ENCODE results near the gene MED12L.

MED12L gene

DNA sequence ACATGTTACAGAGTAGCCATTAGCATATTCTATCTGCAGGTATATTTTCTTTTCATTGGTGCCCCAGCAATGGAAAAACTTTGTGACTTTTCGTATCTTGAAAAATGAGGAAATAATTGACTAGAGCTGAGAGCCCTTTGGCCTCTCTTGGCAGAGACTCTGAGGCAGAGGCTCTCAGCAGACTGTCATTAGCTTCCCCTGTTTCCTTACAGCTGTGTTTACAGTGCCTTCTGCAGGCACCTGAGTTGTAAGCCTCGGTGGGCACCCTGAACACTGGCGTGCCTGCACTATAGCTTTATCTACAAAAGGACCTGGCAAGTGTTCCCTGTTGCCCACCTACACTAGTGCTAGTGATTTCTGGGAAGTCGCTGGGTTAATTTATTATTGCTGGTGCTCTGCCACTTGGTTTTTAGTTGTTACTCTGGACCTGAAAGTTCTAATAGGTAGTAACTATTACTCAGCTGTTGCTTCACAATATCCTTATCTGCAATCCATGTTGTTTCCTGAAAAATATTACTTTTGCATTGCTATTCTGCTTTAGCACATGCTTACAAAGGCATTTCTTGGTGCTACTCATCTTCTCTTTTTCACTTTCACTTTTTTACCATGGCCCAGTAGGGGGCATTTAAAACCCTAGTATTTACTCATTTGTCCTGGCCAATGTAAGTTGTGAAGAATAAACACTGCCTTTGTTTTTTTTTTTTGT, 125.4 kb downstream of the MED12L start:
- TF ChIP-seq, protein P1, sequence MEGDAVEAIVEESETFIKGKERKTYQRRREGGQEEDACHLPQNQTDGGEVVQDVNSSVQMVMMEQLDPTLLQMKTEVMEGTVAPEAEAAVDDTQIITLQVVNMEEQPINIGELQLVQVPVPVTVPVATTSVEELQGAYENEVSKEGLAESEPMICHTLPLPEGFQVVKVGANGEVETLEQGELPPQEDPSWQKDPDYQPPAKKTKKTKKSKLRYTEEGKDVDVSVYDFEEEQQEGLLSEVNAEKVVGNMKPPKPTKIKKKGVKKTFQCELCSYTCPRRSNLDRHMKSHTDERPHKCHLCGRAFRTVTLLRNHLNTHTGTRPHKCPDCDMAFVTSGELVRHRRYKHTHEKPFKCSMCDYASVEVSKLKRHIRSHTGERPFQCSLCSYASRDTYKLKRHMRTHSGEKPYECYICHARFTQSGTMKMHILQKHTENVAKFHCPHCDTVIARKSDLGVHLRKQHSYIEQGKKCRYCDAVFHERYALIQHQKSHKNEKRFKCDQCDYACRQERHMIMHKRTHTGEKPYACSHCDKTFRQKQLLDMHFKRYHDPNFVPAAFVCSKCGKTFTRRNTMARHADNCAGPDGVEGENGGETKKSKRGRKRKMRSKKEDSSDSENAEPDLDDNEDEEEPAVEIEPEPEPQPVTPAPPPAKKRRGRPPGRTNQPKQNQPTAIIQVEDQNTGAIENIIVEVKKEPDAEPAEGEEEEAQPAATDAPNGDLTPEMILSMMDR (IDR thresholded peaks at IDR 0.05; ENCODE audit: low read depth, low read length, missing control alignments): no peak
- DNase-seq (ENCODE audit: extremely low read depth, low read depth): no peak
- no peak overlapping the region for H3K4me3 ChIP-seq (replicated peaks; ENCODE audit: low read depth, low read length)

DNA sequence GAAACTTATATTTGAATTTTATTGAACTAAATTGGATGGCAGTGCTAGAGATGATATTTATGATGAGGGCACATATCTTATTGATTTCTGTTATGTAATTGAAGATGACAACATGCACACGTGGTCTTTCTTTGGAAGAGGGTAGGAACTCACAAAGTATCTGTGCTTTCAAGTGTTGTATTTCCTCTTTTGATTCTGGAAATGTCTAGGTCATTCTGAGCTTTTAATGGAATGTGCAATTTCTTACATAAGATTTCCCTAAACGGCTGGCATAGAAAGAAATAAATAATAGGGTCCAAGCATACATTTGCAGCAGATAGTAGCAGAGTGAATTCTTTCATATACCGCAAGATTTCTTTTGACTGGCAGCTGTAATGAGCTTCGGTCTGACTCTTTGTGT, 127.7 kb downstream of the MED12L start:
- no peak for DNase-seq (ENCODE audit: extremely low read depth, low read depth)
- TF ChIP-seq, protein P1 (IDR thresholded peaks at IDR 0.05; ENCODE audit: low read depth, low read length, missing control alignments): no peak
- H3K4me3 ChIP-seq (replicated peaks; ENCODE audit: low read depth, low read length): no peak overlapping the region

DNA sequence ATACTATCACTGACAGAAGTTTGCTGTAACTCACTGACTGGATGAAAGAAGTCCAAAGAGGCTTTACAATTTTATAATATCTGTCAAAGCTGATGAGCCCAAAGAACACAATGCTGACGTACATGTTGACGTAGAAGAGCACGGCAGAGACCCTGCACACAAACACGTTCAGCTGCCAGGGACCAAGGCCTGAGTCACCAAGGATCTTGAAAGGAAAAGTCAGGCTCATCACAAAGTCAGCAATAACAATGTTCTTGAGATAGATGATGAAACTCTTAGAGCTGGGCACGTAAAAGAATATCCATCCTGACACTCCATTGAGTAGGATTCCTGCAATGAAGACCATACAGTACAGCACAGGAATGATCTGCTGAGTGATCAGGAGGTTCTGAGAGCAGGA, 128.4 kb downstream of the MED12L start:
- DNase-seq (ENCODE audit: extremely low read depth, low read depth): no peak
- no peak overlapping the region for H3K4me3 ChIP-seq (replicated peaks; ENCODE audit: low read depth, low read length)
- TF ChIP-seq, protein P1 (IDR thresholded peaks at IDR 0.05; ENCODE audit: low read depth, low read length, missing control alignments): no peak

DNA sequence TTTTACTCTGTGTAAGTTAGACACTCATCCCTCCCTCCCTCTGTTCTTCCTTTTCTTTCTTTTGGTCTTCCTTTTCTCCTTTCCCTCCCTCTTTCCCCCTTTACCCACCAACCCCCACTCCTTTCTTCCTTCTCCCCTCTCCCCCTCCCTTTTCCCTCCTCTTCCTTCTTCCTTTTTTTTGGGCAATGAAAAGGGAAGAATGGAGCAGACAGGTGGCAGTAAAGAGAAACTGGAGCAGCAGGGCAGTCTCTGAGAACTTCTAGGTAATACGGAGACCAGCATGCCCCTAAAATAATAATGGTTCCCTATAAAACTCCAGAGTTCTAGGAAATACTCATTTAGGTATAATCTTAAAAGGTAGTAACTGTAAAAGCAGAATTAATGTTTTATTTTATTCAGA, 129.0 kb downstream of the MED12L start:
- TF ChIP-seq, protein P1 (IDR thresholded peaks at IDR 0.05; ENCODE audit: low read depth, low read length, missing control alignments): no peak
- H3K4me3 ChIP-seq (replicated peaks; ENCODE audit: low read depth, low read length): no peak overlapping the region
- DNase-seq (ENCODE audit: extremely low read depth, low read depth): no peak

- DNase-seq (ENCODE audit: extremely low read depth, low read depth): no peak
- H3K4me3 ChIP-seq (replicated peaks; ENCODE audit: low read depth, low read length): no peak overlapping the region
- TF ChIP-seq, protein P1 (IDR thresholded peaks at IDR 0.05; ENCODE audit: low read depth, low read length, missing control alignments): no peak
These were observed 131.5 kb downstream of the MED12L start for GRCh38 chr3:151216641-151217607.

DNA sequence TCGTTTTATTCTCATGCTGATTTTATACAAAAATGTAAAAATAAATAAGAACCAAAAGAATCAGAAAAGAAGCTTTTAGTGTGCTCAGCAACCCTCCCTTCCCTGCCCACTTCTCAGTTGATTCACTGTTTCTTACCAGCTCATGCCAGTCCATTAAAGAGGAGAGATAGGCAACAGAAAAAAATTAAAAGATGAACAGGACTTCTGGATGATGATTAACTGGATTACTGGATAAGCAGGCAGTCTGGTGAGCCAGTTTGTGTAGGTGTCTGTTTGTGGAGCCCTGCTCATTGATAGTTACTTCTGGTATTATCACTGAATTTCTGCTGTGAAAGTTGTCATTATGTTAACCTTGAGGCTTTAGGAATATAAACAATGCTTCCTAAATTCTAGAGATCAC, 132.7 kb downstream of the MED12L start:
- H3K4me3 ChIP-seq (replicated peaks; ENCODE audit: low read depth, low read length): no peak overlapping the region
- no peak for DNase-seq (ENCODE audit: extremely low read depth, low read depth)
- TF ChIP-seq, protein P1 (IDR thresholded peaks at IDR 0.05; ENCODE audit: low read depth, low read length, missing control alignments): no peak
